Activated CD8-positive, alpha-beta memory T cell treated with anti-CD3 and anti-CD28 coated beads, Interleukin-2, amount 50 U/mL, for 24 hours (primary cell): ENCODE measurements around the gene PSTPIP1.
"Not testable (repeated sequence)": the region's sequence is repeated elsewhere in the genome, so short reads cannot be mapped to it uniquely, and the experiment has no call there.

Experiments
- DNase-seq: peaks from one replicate; pipeline ENCODE4 v3.0.0-alpha.2; 2020; ENCODE audit errors: extremely low read depth

The PSTPIP1 gene

DNA sequence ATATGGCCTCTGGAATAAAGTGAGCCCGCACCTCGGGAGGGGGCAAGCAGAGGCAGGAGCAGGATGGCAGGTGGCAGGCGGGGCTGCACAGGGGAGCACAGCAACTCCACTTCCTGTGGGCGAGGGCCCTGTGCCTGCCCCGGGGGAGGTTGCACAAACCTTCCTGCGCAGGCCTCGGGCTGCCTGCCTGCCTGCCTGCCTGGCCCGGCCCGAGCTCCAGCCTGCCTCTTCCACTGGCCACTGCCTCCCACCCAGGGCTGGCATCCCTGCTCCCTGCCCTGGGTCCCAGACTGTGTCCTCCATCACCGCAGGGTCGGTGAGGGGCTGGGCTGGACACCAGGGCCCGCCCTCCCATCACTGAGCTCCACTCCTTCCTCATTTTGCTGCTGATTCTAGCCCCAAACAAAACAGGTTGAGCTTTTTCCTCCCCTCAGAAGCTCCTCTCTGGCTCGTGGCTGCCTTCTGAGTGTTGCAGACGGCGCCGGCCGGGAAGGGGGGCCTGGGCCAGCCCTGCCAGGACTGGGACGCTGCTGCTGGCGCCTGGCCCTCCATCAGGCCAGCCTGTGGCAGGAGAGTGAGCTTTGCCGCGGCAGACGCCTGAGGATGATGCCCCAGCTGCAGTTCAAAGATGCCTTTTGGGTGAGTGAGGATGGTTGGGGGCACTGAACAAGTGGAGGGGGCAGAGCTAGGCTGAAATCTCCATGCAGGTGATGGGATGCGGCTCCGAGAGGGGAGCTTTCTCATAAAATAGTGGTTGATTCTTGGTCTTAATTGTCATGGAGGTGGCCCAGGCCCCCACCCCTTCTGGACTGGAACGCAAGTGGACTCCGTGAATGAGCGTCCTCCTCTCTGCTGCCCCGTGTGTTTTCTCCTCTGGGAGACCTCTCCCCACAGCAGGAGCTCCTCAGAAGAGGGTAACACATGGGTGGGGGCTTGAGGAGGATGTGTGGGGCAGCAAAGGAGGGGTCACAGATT lies at the start of gene PSTPIP1:
Gene PSTPIP1, plus strand, starts transcription at position 156 of the 975 bp plus-strand sequence. Its CDS starts 448 bp downstream, at position 604.
- DNase-seq: no peak

- no peak for DNase-seq
Observed at GRCh38 chr15:76945494-76946093, 49.3 kb upstream of the PSTPIP1 start.

DNA sequence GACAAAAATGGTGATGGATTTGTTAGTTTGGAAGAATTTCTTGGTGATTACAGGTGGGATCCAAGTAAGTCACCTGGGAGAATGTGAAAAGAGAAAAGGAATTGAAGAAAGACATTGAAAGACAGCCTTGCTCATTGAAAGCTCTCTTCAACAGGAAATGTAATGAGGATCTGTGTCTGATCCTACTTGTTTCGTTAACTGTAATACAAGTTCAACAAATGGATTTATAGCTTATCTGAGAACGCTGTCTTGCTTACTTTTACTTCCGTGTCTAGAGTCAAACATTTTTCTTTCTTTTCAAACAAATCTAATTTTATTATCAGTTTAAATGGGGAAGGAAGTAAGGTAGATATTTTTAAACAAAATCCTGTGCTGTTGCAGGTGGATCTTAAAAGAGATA lies 47.5 kb upstream of the PSTPIP1 start:
- no peak for DNase-seq

DNA sequence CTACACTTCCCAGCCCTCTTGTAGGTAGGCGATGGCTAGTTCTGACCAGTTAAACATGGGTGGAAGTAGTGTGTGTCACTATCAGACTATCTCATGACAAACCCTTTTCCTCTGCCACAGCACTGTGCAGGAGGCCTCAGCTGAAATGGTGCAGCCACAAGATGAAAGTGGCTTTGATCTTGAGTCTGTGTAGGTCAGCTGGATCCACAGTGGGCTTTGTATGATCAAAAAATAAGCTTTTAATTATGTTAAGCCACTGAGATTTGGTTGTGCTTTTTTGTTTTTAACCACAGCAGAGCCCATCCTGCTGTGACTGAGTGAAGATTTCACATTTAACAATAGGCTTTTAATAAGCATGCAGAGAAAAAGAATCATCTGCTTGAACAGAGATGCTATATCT lies 43.7 kb upstream of the PSTPIP1 start:
- DNase-seq: no peak

GRCh38 chr15:76953913-76954312 lies 41.0 kb upstream of the PSTPIP1 start:
- no peak for DNase-seq

DNA sequence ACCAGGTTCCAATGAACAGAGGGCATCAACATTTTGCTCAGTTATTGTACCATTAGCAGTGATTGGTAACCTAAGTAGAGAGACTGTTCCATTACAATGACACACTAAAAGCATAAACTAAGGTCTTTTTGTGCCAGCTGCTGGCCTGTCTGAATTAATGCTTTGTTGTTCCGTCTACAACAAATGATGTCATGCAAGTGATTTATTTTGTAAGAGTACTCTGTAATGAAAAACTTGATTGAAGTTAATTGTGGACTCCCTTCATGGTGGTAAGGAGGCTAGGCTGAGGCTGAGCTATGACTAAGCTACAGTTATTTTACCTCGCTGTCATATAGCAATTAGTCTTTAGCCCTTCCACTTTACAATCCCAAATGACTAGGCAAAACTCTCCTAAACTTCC lies 40.2 kb upstream of the PSTPIP1 start:
- DNase-seq: no peak

GRCh38 chr15:76961268-76962011 lies 33.5 kb upstream of the PSTPIP1 start:
- no peak for DNase-seq

- DNase-seq: no peak
Observed at GRCh38 chr15:76962337-76963013, 32.5 kb upstream of the PSTPIP1 start.

GRCh38 chr15:76963596-76963995 lies 31.3 kb upstream of the PSTPIP1 start:
- DNase-seq: no peak

- no peak for DNase-seq
Observed at GRCh38 chr15:76964157-76964556, 30.8 kb upstream of the PSTPIP1 start.

GRCh38 chr15:76966051-76966450 lies 28.9 kb upstream of the PSTPIP1 start:
- not testable (repeated sequence) for DNase-seq

- DNase-seq: no peak
Observed at GRCh38 chr15:76967067-76967466, 27.9 kb upstream of the PSTPIP1 start.

- DNase-seq: no peak
Observed at GRCh38 chr15:76968306-76968705, 26.6 kb upstream of the PSTPIP1 start.

DNA sequence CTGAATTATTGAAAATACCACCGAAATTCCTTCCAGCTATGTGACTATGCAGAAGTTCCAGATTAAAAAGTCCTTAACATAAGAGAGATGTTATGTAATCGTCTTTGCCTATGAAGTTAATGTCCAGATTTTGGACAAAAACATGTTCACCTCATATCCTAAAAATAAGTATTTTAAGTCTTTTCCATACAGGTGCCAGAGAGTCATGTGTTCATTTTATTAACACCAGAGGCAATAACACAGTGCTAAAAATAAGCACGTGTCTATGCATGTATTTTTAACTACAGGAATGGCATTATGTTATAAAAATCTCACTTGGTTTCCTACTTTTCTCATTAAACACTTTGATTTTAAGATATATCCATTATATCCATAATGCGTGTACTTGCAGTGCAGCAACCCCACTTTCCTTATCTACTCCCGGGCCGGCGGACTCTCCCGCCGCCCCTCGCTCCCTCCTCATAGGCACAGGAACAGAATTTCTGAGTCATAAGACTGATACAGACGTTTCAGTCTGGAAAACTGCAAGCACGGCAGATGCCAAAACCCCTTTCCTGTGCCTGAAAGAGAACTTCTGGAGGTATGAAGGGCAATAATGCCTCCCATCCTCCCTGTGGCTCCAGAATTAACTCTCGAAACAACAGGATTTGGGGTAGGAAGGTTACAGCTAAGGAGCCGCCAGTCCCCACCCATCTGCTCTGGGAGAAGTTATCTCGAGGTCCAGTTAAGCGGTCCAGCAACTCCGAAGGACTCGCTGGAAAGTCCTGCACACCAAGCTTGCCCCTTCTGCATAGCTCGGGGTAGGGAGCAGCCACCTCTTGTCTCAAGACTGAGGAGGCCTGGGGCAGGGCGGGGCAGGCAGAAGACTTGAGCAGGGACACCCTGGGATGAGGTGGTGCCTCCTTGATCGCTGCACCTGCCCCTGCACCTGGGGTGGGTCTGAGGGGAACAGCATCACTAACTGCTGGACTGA lies 22.3 kb upstream of the PSTPIP1 start:
- no peak for DNase-seq

- DNase-seq: peak; percentile 30
Observed at GRCh38 chr15:76973362-76973743, 21.6 kb upstream of the PSTPIP1 start.

GRCh38 chr15:76973906-76974305 lies 21.0 kb upstream of the PSTPIP1 start:
- DNase-seq: no peak

- no peak for DNase-seq
Observed at GRCh38 chr15:76974456-76975036, 20.4 kb upstream of the PSTPIP1 start.

GRCh38 chr15:76976141-76976540 lies 18.8 kb upstream of the PSTPIP1 start:
- DNase-seq: no peak

DNA sequence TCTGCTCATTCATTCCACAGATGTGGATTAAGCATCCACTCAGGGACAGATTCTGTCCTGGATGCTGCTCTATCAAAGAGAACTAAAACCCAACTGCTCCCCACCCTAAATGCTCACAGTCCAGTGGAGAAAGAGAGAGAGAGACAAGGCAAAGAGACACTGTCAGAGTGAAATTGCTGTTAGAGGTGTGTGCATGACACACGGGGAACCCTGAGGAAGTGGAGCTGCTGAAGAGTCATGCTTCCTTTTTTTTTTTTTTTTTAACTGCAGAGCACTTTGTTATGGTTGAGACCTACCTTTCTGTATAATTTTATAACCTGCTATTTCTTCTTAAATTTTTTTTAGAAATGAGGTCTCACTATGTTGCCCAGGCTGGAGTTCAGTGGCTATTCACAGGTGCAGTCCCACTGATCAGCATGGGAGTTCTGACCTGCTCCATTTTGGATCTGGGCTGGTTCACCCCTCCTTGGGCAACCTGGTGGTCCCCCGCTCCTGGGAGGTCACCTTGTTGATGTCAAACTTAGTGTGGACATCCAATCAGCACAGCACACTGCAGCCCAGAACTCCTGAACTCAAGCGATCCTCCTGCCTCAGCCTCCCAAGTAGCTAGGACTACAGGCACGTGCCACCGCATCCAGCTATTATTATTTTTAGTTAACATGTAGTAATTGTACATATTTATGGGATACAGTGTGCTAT lies 18.2 kb upstream of the PSTPIP1 start:
- no peak for DNase-seq
